GM19324 (cell line): ENCODE data around the gene NR5A2.

Experiments
- ATAC-seq: cut with Tn5 transposase; IDR thresholded peaks from one replicate; pipeline ENCODE4 v1.9.1; 2021; ENCODE audit warnings: mild to moderate bottlenecking, moderate library complexity; ENCODE audit not compliant: unreplicated experiment, low FRiP score

NR5A2 gene

DNA sequence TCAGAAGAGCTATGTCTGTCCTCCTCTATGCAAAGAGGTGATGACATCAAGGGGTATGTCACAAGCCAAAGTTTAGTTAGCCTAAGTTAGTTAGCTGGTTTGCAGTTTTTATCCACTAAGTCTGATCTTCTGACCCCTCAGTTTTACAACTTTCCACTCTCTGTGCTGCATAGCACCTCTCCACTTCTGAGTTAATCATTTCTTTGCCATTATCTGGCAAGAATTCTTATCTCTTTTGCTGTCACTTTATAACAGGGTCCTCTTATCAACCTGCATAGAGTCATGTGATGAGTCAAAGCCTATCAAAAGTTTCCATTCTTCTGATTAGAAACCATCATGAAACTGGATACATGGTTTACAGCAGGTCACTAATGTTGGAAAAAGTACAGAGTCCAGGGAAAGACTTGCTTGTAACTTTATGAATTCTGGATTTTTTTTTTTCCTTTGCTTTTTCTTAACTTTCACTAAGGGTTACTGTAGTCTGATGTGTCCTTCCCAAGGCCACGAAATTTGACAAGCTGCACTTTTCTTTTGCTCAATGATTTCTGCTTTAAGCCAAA, at the start of gene NR5A2:
Gene NR5A2, plus strand, starts transcription at position 447 of the 560 bp plus-strand sequence. CDS start 138 bp downstream, outside the sequence.
- no peak for ATAC-seq

DNA sequence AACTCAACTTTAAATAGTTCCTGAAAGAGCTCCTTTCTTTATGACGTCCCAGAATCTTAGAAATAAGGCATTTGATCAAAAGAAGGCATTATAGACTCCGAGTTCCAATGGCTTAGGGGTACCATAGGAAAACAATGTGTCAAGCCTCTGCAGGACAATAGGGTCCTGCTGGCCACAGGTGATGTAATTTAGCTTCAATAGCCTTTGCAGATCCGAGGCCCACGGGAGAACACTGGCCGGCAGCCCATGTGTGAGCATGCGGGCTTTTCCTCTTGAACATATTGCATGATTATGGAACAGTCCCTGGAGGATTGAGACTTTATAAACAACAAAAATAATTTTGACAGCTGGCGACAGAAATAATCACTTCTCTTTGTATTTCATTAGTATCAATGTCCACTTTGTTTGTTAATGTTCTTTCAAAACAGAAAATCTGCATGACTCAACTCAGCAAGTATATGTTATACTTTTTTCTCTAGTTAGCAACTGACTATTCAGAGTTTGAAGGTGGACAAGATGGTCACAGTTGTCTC, 49.0 kb upstream of the NR5A2 start:
- no peak for ATAC-seq

GRCh38 chr1:199979071-199979470, 48.4 kb upstream of the NR5A2 start:
- no peak for ATAC-seq

- ATAC-seq: no peak
Measured at GRCh38 chr1:199981584-199981983, 45.9 kb upstream of the NR5A2 start.

- ATAC-seq: no peak
Measured at GRCh38 chr1:199982606-199983005, 44.9 kb upstream of the NR5A2 start.

DNA sequence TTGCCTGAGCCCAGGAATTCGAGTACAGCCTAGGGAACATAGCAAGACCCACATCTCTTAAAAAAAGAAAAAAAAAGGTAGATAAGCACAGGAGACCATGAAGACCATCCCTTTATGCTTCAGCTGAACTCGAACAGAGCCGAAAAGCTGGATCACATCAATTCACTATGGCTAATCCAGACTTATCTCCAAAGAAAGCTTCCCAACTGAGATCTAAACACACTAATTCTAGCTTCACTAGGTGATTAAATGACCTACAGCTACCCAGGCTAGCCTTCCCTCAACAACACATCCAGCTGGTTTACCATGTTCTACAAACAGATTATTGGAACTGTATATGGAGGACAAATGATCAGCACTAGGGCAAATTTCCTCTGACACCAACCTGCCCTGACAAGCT, 44.0 kb upstream of the NR5A2 start:
- ATAC-seq: no peak

GRCh38 chr1:199995096-199995685, 32.3 kb upstream of the NR5A2 start:
- no peak for ATAC-seq

GRCh38 chr1:200005165-200005564, 22.3 kb upstream of the NR5A2 start:
- ATAC-seq: no peak

DNA sequence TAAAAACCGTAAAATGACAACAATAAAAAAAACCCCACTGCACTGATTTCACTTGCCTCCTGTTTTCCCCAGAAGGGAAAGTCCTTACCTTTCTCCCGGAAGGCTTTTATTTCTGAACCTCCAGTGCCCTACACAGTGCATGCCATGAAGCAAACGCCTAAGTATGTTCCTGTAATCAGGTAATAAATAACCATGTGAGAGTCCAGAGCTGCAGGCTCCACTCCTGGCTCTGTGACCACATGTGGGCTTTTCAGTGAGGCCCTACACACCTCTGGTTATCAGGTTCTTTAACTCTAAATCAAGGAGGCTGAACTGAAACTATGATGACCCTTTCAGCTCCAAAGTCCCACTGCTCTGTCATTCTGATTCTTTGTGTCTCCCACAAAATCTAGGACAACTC, 20.8 kb upstream of the NR5A2 start:
- no peak for ATAC-seq

DNA sequence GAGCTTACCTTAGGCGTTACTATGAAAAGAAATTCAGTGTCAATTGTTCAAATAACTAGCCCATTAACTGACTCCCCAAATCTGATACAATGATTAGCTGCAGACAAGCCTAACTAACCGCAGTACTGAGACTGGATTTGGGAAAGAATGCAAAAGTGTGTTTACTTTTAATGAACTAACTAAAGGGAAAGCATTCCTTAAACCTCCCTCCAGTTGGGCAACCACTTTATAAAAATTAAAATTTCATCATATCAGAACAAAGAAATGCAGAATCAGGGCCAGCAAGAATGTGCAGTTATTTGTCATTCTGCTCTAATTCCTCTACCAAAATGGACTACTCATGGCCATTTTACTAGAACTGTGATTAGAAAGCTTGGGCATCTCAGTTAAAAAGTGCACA, 11.7 kb upstream of the NR5A2 start:
- ATAC-seq: no peak

DNA sequence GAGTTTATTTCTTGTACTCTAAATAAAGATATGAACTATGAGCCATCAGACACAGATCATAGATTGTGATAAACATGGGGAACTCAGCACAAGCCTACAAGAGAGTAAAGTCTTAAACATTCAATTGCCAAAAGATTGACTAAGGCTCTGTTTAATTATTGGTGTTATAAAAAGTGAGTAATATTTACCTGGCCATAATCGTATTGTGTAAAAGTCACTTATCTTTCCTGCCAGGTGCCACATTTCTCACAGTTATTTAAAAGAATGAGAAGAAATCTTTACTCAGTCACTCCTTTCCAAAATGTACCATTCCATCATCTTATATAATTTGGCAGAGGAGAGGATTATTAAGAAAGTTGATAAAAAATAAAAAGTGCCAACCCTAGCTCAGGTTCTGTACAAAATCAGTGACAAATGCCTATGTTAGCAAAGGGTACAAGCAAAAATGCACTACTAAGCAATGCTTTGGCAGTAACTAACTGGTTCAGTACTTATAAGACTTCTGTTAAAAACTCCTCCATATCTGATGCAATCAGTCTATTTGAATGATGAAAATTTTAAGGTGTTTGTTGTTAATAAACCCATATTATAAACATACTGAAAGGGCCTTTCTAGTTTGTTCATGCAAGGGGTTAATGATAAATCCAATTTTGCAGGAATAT, 5.8 kb upstream of the NR5A2 start:
- no peak for ATAC-seq

DNA sequence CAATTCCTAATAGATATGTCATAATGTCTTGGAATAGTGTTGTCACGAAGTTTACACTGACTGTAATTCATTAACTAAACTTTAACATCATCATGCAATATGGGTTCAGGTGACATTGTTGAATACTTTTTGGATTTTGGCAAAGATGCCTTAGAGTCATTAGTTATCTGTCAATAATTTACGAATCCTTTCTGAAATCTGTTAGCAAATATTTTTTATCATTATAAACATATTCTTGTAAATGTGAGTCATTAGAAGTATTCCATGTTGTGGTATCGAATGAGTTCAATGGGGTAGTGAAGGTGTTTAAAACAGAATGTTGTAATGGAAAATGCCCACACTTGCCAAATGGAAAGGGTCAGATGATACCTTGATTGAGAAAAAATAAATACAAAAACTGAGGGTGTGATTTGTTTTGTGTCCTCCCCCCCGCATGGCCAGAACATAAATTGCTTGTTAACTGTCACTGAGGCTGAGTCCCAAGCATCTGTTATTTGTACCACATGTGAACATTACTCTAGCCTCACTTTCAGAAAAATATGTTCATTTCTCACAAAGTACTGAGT, 5.2 kb upstream of the NR5A2 start:
- no peak for ATAC-seq

- ATAC-seq: no peak
Measured at GRCh38 chr1:200028586-200029034, 1.1 kb downstream of the NR5A2 start.

DNA sequence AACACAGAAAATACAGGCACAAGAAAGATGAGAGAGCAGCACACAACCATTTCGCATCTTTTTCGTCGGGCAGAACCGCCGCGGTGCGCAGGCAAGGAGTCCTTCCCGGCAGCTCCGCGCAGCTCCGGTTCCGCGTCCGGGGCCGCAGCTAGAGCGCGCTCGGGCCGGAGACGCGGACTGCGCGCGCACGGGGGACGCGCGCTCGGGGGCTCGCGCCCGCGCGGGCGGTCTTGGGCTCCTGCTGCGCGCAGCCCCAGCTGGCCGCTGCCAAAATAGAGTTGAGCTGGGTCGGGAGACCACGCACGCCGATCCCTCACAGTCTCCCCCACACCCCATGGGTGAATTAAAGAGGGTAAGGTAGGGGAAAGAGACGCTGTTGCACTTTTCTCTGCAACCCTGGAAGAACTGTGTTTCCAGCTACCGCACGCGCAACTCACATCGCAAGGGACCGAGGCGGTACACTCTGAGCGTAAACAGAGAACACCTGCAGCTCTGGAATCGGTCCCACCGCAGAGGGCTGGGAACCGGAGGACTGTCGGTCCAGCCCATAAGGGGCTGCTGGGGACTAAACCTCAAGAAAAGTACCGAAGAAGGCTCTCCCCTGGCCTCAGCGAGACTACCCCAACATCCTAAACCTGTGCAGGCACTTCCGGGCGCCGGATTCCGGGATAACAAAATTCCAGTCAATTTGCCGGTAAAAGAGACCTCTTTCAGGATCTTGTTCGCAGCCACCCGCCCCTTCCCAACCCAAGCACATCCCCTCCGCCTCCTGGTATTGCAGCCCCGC, 1.7 kb downstream of the NR5A2 start:
- ATAC-seq: no peak

GRCh38 chr1:200029822-200030152, 2.3 kb downstream of the NR5A2 start:
- ATAC-seq: no peak

DNA sequence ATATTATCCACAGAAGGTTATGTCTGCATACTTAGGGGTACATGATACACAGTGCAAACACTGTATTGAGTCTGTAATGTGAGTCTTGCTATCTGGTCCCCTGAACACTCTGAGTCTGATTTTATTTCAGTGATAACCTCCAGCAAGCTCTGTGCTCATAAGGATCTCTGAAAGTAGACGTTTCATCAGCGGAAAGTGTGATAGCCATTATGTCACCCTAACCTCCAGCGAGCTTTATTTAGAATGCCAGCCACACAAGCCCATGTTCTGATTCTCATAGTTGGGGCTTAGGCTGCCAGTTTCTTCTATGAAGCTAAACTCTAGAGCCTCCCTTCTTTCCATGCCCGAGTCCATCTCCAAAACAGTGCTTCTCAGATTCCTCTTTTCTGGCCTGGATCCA, 3.3 kb downstream of the NR5A2 start:
- no peak for ATAC-seq

DNA sequence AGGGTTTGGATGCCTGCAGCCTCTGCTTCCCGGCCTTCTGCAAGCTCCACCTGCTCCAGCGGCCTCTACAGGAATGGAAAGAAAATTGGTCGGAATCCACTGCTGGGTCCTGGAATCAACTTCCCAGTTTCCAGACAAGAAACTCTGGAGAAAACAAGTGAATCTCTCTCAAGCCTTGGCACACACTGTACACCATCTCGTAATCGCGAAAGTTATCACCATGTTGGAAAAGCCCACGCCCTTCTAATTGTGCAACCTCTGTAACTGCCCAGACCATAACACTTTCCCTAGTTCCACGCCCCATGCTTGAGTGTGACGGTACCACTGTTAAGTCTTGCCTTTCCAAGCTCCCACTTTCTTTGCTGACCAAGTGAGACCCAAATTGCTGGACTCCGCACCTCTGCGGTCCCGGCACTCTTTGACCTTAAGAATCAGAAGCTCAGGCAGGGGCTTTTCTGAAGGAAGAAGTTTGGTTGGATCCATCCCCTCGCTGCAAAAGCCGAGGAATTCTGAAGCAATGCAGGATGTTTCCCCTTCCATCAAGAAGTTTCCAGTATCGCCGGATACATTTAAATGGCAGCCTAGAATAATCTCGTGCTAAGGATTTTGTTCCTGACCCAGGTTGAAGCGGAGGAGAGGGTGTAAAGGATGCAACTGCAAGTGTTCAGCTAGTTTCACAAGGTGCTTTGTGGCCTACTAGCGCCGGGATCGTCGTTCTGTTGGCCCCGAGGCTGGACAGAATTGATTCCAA, 6.2 kb downstream of the NR5A2 start:
- no peak for ATAC-seq

DNA sequence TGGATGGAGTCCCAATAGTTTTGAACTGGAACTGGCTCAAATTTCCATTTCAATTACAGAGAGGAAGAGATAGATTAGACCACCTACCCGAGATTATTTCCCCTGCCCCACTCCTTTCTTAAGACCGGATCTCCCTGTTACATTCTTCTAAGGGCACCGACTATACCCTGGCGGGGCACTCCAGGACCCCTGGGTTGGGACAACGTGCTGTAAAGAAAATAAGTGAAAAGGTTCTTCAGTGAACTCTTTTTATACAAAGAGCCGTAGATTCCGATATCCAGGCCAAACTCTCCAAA, 6.7 kb downstream of the NR5A2 start:
- ATAC-seq: no peak

DNA sequence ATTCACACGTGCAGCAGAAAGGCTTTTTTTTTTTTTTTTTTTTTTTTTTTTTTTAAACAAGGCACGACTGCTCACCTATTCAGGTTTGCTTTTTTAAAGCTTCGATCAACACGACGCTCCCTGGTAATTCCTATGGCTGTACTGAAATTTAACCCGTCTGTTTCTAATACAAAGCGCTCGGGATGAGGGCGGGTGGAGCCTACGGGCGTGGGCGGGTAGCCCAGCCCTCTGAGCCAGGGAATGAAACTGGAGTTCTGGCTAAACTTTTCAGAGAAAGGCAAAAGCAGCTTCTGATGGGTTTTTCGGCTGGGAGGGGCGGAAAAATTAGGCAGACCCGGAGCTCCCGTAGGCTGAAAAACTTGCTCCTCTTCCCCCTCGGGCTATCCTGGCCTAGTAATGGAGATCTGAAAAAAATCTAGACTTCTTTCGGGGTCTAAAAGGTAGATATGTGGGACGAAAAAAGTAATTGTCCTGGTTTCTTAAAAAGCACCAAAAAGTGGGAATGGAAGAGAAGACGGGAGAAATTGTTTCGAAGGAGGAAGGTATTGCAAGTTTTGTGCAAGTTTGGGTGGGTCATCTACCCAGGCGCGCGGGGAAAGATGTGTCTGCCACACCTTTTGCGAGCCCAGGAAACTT, 7.4 kb downstream of the NR5A2 start:
- ATAC-seq: no peak

DNA sequence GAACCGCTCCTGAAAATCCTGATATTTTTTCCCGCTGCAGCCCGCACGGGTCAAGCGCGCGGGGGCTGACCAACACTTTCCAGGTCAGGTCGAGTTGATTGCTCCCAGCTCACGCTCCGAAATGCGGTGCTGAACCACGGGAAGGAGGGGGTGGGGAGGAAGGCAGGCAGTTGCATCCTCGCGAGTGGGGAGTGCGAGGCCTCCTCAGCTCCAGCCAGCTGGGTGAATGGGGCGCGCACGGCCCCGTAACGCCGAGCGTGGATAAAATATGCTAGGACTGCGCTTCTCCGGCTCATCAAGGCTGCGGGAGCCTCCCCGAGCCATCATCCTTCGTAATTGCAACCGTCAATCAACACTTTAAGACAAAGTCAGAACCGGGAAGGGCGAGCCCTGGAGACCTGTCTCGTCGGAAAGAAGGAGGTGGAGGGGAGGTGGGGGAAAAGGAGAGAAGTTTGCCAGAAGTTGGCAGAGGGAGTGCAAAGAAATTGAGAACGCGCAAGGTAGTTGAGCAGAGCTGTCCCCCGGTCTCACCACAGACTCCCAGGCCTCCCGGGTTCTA, 8.0 kb downstream of the NR5A2 start:
- no peak for ATAC-seq
